Subcutaneous adipose tissue (tissue), 4 donors: ENCODE results near the gene KRTAP19-6. TPM values are rescaled to one million over a fixed set of nuclear protein-coding genes. Genes with fewer than 3 reads are reported as not detected.

ENCODE experiments used
- total RNA-seq, 4 donors: library from RNA; depleted of rRNA; stranded (reverse); fragments of >200 nt; gene quantifications; one replicate each; pipeline ENCODE4 v1.1.0, GENCODE V29; 2016
- TF ChIP-seq, protein P1 (sequence below): fragments of 450-650 bp; IDR thresholded peaks from one replicate; pipeline ENCODE4 v1.5.1; 2016; ENCODE audit warnings: low read depth, mild to moderate bottlenecking, control low read depth, antibody characterized with exemption, moderate library complexity

The KRTAP19-6 gene
- total RNA-seq, 4 donors from 2014 or later: not detected

DNA sequence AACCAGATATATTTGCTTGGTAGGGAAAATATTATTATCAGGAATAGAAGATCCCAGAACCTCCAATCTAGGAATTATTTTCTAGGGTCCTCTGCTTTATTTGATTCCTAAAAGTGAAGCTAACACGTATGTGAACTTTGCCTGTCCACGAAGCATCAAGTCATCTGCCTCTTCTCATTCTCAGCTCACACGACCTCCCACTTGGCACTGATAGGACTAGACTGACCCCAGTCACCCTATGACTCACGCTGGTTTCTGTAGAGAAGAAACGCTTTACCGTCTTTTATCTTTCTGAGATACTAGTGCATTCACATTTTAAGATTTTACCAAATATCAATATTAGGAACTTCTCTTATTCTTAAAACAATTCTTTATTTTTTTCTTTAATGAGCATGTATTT is 21.4 kb upstream of the KRTAP19-6 start:
- TF ChIP-seq, protein P1, sequence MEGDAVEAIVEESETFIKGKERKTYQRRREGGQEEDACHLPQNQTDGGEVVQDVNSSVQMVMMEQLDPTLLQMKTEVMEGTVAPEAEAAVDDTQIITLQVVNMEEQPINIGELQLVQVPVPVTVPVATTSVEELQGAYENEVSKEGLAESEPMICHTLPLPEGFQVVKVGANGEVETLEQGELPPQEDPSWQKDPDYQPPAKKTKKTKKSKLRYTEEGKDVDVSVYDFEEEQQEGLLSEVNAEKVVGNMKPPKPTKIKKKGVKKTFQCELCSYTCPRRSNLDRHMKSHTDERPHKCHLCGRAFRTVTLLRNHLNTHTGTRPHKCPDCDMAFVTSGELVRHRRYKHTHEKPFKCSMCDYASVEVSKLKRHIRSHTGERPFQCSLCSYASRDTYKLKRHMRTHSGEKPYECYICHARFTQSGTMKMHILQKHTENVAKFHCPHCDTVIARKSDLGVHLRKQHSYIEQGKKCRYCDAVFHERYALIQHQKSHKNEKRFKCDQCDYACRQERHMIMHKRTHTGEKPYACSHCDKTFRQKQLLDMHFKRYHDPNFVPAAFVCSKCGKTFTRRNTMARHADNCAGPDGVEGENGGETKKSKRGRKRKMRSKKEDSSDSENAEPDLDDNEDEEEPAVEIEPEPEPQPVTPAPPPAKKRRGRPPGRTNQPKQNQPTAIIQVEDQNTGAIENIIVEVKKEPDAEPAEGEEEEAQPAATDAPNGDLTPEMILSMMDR: no peak

- TF ChIP-seq, protein P1: no peak
These were observed 20.3 kb upstream of the KRTAP19-6 start for GRCh38 chr21:30561957-30562356.

DNA sequence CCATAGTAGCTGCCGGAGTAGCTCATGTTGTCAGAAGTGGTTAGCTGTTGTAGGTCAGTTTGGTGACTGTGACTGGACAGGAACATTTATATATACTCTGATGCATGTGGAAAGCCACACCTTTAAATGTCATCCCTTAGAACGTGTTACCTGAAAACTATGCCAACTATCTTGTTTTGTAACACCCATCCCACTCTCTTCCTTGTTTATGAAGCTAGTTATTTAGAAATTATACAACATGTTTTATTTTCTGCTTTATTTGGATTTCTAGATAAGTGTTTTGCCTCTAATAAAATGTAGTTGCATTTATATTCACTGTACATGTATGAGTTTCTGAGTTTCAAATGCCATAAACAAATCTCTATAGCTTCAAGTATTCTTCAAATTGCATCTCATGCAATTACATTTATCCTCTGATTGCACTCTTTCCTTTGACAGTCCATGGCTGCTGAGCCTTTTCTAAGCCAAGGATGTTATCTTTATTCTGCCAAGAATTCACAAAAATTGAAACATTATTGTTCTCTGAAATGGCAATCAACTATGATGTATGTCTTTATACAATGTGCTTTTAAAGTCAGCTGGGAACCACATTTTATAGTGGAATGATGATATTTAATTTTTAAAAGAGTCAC is 19.7 kb upstream of the KRTAP19-6 start, which contains the start of gene KRTAP19-7:
KRTAP19-7 (minus strand) TSS at position 51 of the 632 bp plus-strand sequence; CDS start at position 26, 25 bp downstream.
- TF ChIP-seq, protein P1: no peak

GRCh38 chr21:30555095-30555494 is 13.4 kb upstream of the KRTAP19-6 start:
- TF ChIP-seq, protein P1: no peak

- TF ChIP-seq, protein P1: no peak
These were observed 11.1 kb upstream of the KRTAP19-6 start for GRCh38 chr21:30552782-30553181.

DNA sequence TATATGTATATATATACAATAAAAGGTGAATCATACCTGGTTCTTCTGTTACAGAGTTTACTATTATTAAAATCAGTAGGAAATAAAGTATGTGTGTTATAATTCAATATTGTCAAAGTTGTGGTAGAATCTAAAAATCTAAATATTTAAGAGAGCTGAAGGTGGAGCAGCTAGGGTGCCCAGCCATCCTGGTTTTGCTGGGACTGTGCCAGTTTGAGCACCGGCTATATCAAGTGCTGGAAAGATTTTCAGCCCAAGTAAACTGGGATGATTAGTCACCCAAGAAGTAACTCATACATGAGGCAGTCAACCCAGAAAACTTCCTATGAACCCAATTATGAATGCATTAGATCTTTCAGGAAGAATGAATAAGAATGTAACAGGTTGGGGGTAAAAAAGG is 22.8 kb downstream of the KRTAP19-6 start:
- TF ChIP-seq, protein P1: no peak

- TF ChIP-seq, protein P1: no peak
These were observed 26.0 kb downstream of the KRTAP19-6 start for GRCh38 chr21:30515681-30516080.
